ENCODE results near the gene ME3. TPM values are rescaled to one million over a fixed set of nuclear protein-coding genes. Genes with fewer than 3 reads are reported as not detected.
A peak's percentile ranks its signal among the peaks of the same experiment; 100 is the strongest.

Gene ME3
- total RNA-seq, 1 donor from 2014 or later = 33.4 TPM

GRCh38 chr11:86588566-86589090 lies 83.8 kb downstream of the ME3 start:
- H3K36me3 ChIP-seq = no peaks in the 10 kb centered on the region
- H3K27ac ChIP-seq (replicated peaks) = peak overlapping the region; percentile 46
- H3K4me1 ChIP-seq = peaks cover 38% of the 10 kb centered on the region
- intact Hi-C loops (cut with micrococcal nuclease) = no loop called here
- no peak for DNase-seq
- TF ChIP-seq CTCF (IDR thresholded peaks at IDR 0.05; ENCODE audit: borderline replicate concordance) = no peak
- no peak overlapping the region for H3K4me3 ChIP-seq
- H3K9me3 ChIP-seq (replicated peaks) = no peaks in the 10 kb centered on the region
- H3K27me3 ChIP-seq (ENCODE audit: low read depth) = no peaks in the 10 kb centered on the region

- H3K4me3 ChIP-seq = no peak overlapping the region
- TF ChIP-seq CTCF (IDR thresholded peaks at IDR 0.05; ENCODE audit: borderline replicate concordance) = no peak
- no peaks in the 10 kb centered on the region for H3K9me3 ChIP-seq (replicated peaks)
- H3K36me3 ChIP-seq = no peaks in the 10 kb centered on the region
- peaks cover 27% of the 10 kb centered on the region for H3K4me1 ChIP-seq
- intact Hi-C loops (cut with micrococcal nuclease) = no loop called here
- no peak for DNase-seq
- peak overlapping the region; percentile 46 for H3K27ac ChIP-seq (replicated peaks)
- H3K27me3 ChIP-seq (ENCODE audit: low read depth) = no peaks in the 10 kb centered on the region
Measured at GRCh38 chr11:86587264-86588193, 84.9 kb downstream of the ME3 start.

GRCh38 chr11:86586307-86586706 lies 86.1 kb downstream of the ME3 start:
- TF ChIP-seq CTCF (IDR thresholded peaks at IDR 0.05; ENCODE audit: borderline replicate concordance) = no peak
- H3K27ac ChIP-seq (replicated peaks) = no peak overlapping the region
- no peaks in the 10 kb centered on the region for H3K9me3 ChIP-seq (replicated peaks)
- H3K36me3 ChIP-seq = no peaks in the 10 kb centered on the region
- intact Hi-C loops (cut with micrococcal nuclease) = no loop called here
- DNase-seq = no peak
- H3K4me1 ChIP-seq = peaks cover 23% of the 10 kb centered on the region
- H3K4me3 ChIP-seq = no peak overlapping the region
- H3K27me3 ChIP-seq (ENCODE audit: low read depth) = no peaks in the 10 kb centered on the region

- H3K36me3 ChIP-seq = no peaks in the 10 kb centered on the region
- no peak for DNase-seq
- TF ChIP-seq CTCF (IDR thresholded peaks at IDR 0.05; ENCODE audit: borderline replicate concordance) = no peak
- H3K4me1 ChIP-seq = peaks cover 41% of the 10 kb centered on the region
- H3K9me3 ChIP-seq (replicated peaks) = no peaks in the 10 kb centered on the region
- intact Hi-C loops (cut with micrococcal nuclease) = no loop called here
- no peak overlapping the region for H3K27ac ChIP-seq (replicated peaks)
- H3K27me3 ChIP-seq (ENCODE audit: low read depth) = no peaks in the 10 kb centered on the region
- H3K4me3 ChIP-seq = no peak overlapping the region
Measured at GRCh38 chr11:86582898-86583297, 89.5 kb downstream of the ME3 start.

- Histone ChIP-seq H3K4me3 (no peak overlapping the region), H3K27me3 (ENCODE audit: low read depth) (no peaks in the 10 kb centered on the region), H3K36me3 (no peaks in the 10 kb centered on the region), H3K9me3 (replicated peaks) (no peaks in the 10 kb centered on the region), H3K27ac (replicated peaks) (no peak overlapping the region), H3K4me1 (peaks cover 51% of the 10 kb centered on the region)
- intact Hi-C loops (cut with micrococcal nuclease) = no loop called here
- no peak for DNase-seq
- TF ChIP-seq CTCF (IDR thresholded peaks at IDR 0.05; ENCODE audit: borderline replicate concordance) = no peak
Measured at GRCh38 chr11:86580535-86580934, 91.9 kb downstream of the ME3 start.
